Measurements from ENCODE around the gene SF3B6. TPM values are rescaled to one million over a fixed set of nuclear protein-coding genes. Genes with fewer than 3 reads are reported as not detected.
"Not testable (repeated sequence)": the region's sequence is repeated elsewhere in the genome, so short reads cannot be mapped to it uniquely, and the experiment has no call there.

The SF3B6 gene
- total and polyA plus RNA-seq, 2 donors (not counting 1 experiment from before 2014, with no cell fraction given) = 134 to 210 TPM

DNA sequence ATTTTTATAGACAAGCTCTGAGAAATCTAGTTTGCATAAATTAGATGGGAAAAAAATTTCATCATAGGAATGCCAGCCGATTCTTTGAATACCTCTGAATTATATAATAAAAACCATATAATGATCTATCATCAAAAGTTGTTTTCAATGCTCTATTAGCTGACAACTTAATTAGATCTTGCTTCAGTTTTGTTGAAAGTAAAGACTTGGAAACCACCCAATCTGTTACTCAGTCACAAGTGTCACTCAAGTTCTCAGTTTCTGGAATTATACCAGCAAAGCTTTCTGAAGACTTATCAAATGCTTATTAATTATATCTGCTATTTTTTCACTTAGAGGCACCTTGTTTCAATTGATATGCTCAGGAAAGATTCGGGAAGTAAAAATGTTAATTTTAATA is 25.9 kb upstream of the SF3B6 start:
- H3K79me2 ChIP-seq (ENCODE audit: control insufficient read depth, insufficient read depth, low read length) = no peaks in the 10 kb centered on the region
- H2AFZ ChIP-seq (ENCODE audit: low read length) = no peak overlapping the region
- H3K27ac ChIP-seq (ENCODE audit: insufficient read depth, low read length) = no peak overlapping the region
- no peaks in the 10 kb centered on the region for H3K9me3 ChIP-seq (ENCODE audit: control insufficient read depth, insufficient read depth, low read depth, low read length)
- no peak overlapping the region for H3K4me2 ChIP-seq (ENCODE audit: extremely low read depth, insufficient read depth, low read length)
- TF ChIP-seq, protein P1, sequence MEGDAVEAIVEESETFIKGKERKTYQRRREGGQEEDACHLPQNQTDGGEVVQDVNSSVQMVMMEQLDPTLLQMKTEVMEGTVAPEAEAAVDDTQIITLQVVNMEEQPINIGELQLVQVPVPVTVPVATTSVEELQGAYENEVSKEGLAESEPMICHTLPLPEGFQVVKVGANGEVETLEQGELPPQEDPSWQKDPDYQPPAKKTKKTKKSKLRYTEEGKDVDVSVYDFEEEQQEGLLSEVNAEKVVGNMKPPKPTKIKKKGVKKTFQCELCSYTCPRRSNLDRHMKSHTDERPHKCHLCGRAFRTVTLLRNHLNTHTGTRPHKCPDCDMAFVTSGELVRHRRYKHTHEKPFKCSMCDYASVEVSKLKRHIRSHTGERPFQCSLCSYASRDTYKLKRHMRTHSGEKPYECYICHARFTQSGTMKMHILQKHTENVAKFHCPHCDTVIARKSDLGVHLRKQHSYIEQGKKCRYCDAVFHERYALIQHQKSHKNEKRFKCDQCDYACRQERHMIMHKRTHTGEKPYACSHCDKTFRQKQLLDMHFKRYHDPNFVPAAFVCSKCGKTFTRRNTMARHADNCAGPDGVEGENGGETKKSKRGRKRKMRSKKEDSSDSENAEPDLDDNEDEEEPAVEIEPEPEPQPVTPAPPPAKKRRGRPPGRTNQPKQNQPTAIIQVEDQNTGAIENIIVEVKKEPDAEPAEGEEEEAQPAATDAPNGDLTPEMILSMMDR (conservative IDR thresholded peaks at IDR 0.05 in 1 of 2, IDR thresholded peaks at IDR 0.05 in 1 of 2; ENCODE audit: low read depth in 1 of 2, low read length in 2 of 2) = no peak
- no peak for TF ChIP-seq EZH2 (IDR thresholded peaks at IDR 0.05; ENCODE audit: low read length, missing control alignments)
- H3K4me1 ChIP-seq (ENCODE audit: control insufficient read depth, extremely low read depth, insufficient read depth, low read length) = no peaks in the 10 kb centered on the region
- no peaks in the 10 kb centered on the region for H3K27me3 ChIP-seq (ENCODE audit: control insufficient read depth, insufficient read depth, low read length)
- DNase-seq (ENCODE audit: low read depth in 2 of 2) = no peak
- no peak overlapping the region for H3K9ac ChIP-seq (ENCODE audit: insufficient read depth, low read length)
- H3K4me3 ChIP-seq (replicated peaks in 1 of 4; ENCODE audit: control extremely low read depth in 1 of 4, insufficient read depth in 1 of 4, low read depth in 3 of 4, low read length in 4 of 4) = no peak overlapping the region
- H4K20me1 ChIP-seq (ENCODE audit: control insufficient read depth, extremely low read depth, insufficient read depth, low read length) = no peaks in the 10 kb centered on the region
- no peaks in the 10 kb centered on the region for H3K36me3 ChIP-seq (ENCODE audit: control insufficient read depth, insufficient read depth, low read length)

DNA sequence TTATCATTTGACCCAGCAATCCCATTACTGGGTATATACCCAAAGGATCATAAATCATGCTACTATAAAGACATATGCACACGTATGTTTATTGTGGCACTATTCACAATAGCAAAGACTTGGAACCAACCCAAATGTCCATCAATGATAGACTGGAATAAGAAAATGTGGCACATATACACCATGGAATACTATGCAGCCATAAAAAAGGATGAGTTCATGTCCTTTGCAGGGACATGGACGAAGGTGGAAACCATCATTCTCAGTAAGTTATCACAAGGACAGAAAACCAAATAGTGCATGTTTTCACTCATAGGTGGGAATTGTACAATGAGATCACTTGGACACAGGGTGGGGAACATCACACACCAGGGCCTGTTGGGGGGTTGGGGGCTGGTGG is 24.6 kb upstream of the SF3B6 start:
- H3K9ac ChIP-seq (ENCODE audit: insufficient read depth, low read length) = not testable (repeated sequence)

DNA sequence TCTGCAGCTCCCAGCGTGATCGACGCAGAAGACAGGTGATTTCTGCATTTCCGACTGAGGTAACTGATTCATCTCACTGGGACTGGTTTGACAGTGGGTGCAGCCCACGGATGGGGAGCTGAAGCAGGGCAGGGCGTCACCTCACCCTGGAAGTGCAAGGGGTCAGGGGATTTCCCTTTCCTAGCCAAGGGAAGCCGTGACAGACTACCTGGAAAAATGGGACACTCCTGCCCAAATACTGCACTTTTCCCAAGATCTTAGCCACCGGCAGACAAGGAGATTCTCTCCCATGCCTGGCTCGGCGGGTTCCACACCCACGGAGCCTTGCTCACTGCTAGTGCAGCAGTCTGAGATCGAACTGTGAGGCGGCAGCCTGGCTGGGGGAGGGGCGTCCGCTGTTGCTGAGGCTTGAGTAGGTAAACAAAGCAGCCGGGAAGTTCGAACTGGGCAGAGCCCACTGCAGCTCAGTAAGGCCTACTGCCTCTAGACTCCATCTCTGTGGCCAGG is 19.1 kb upstream of the SF3B6 start:
- not testable (repeated sequence) for H3K36me3 ChIP-seq (ENCODE audit: control insufficient read depth, insufficient read depth, low read length); H3K4me3 ChIP-seq (replicated peaks in 1 of 4; ENCODE audit: control extremely low read depth in 1 of 4, insufficient read depth in 1 of 4, low read depth in 3 of 4, low read length in 4 of 4); H2AFZ ChIP-seq (ENCODE audit: low read length); H4K20me1 ChIP-seq (ENCODE audit: control insufficient read depth, extremely low read depth, insufficient read depth, low read length); H3K27ac ChIP-seq (ENCODE audit: insufficient read depth, low read length); H3K79me2 ChIP-seq (ENCODE audit: control insufficient read depth, insufficient read depth, low read length); H3K4me2 ChIP-seq (ENCODE audit: extremely low read depth, insufficient read depth, low read length); DNase-seq (ENCODE audit: low read depth in 2 of 2); H3K27me3 ChIP-seq (ENCODE audit: control insufficient read depth, insufficient read depth, low read length); H3K9me3 ChIP-seq (ENCODE audit: control insufficient read depth, insufficient read depth, low read depth, low read length); H3K9ac ChIP-seq (ENCODE audit: insufficient read depth, low read length); H3K4me1 ChIP-seq (ENCODE audit: control insufficient read depth, extremely low read depth, insufficient read depth, low read length)

More for the DNA sequence above, 24.6 kb upstream of the SF3B6 start:
- not testable (repeated sequence) for H4K20me1 ChIP-seq (ENCODE audit: control insufficient read depth, extremely low read depth, insufficient read depth, low read length); H2AFZ ChIP-seq (ENCODE audit: low read length); H3K27me3 ChIP-seq (ENCODE audit: control insufficient read depth, insufficient read depth, low read length); H3K79me2 ChIP-seq (ENCODE audit: control insufficient read depth, insufficient read depth, low read length); H3K36me3 ChIP-seq (ENCODE audit: control insufficient read depth, insufficient read depth, low read length); H3K4me2 ChIP-seq (ENCODE audit: extremely low read depth, insufficient read depth, low read length); H3K4me1 ChIP-seq (ENCODE audit: control insufficient read depth, extremely low read depth, insufficient read depth, low read length); DNase-seq (ENCODE audit: low read depth in 2 of 2); H3K9me3 ChIP-seq (ENCODE audit: control insufficient read depth, insufficient read depth, low read depth, low read length); H3K4me3 ChIP-seq (replicated peaks in 1 of 4; ENCODE audit: control extremely low read depth in 1 of 4, insufficient read depth in 1 of 4, low read depth in 3 of 4, low read length in 4 of 4); H3K27ac ChIP-seq (ENCODE audit: insufficient read depth, low read length)

- H3K27me3 ChIP-seq (ENCODE audit: control insufficient read depth, insufficient read depth, low read length); H3K9me3 ChIP-seq (ENCODE audit: control insufficient read depth, insufficient read depth, low read depth, low read length); H3K9ac ChIP-seq (ENCODE audit: insufficient read depth, low read length); DNase-seq (ENCODE audit: low read depth in 2 of 2); H3K4me1 ChIP-seq (ENCODE audit: control insufficient read depth, extremely low read depth, insufficient read depth, low read length); H2AFZ ChIP-seq (ENCODE audit: low read length); H4K20me1 ChIP-seq (ENCODE audit: control insufficient read depth, extremely low read depth, insufficient read depth, low read length); H3K27ac ChIP-seq (ENCODE audit: insufficient read depth, low read length); H3K4me2 ChIP-seq (ENCODE audit: extremely low read depth, insufficient read depth, low read length); H3K4me3 ChIP-seq (replicated peaks in 1 of 4; ENCODE audit: control extremely low read depth in 1 of 4, insufficient read depth in 1 of 4, low read depth in 3 of 4, low read length in 4 of 4); H3K36me3 ChIP-seq (ENCODE audit: control insufficient read depth, insufficient read depth, low read length); H3K79me2 ChIP-seq (ENCODE audit: control insufficient read depth, insufficient read depth, low read length): not testable (repeated sequence)
Measured at GRCh38 chr2:24093270-24093669, 17.1 kb upstream of the SF3B6 start.

Data from fibroblast of lung (primary cell).